Mammary epithelial cell (primary cell): ENCODE data around the gene VPS37D.

Experiments
- EZH2 ChIP-seq: IDR thresholded peaks from 2 replicates; pipeline ENCODE4 v1.6.1; 2012; ENCODE audit warnings: low read length, inconsistent platforms, borderline replicate concordance
- TF ChIP-seq, protein P1 (sequence below), 2 donors: IDR thresholded peaks in 1 of 2; conservative IDR thresholded peaks in 1 of 2; 2 replicates each; pipeline ENCODE4 v1.5.1; 2011 to 2012; ENCODE audit warnings: inconsistent platforms in 2 of 2, low read length in 2 of 2, mild to moderate bottlenecking in 2 of 2, control low read depth in 1 of 2, low read depth in 1 of 2; ENCODE audit not compliant: insufficient read depth in 1 of 2; ENCODE audit errors: extremely low read depth in 1 of 2

DNA sequence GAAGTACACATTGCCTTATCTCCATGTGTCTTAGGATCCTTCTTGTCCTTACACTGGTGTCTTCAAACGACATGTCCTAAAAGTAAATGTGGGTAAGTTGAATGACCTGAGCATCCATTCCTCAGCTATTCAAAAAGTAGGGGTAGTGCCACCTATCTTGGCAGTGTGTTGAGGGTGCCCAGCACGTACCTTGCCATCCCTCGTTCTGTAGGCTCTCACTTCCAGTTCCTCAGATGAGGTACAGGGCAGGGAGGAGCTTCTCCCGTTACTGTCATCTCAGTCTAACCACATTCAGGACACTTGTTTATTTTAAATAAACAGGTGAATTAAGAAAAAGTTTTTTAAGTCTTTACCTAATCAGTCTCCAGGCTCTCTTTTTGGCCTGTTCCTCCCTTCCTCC is 28.7 kb downstream of the VPS37D start:
- TF ChIP-seq, protein P1, sequence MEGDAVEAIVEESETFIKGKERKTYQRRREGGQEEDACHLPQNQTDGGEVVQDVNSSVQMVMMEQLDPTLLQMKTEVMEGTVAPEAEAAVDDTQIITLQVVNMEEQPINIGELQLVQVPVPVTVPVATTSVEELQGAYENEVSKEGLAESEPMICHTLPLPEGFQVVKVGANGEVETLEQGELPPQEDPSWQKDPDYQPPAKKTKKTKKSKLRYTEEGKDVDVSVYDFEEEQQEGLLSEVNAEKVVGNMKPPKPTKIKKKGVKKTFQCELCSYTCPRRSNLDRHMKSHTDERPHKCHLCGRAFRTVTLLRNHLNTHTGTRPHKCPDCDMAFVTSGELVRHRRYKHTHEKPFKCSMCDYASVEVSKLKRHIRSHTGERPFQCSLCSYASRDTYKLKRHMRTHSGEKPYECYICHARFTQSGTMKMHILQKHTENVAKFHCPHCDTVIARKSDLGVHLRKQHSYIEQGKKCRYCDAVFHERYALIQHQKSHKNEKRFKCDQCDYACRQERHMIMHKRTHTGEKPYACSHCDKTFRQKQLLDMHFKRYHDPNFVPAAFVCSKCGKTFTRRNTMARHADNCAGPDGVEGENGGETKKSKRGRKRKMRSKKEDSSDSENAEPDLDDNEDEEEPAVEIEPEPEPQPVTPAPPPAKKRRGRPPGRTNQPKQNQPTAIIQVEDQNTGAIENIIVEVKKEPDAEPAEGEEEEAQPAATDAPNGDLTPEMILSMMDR (conservative IDR thresholded peaks at IDR 0.05 in 1 of 2, IDR thresholded peaks at IDR 0.05 in 1 of 2; ENCODE audit: extremely low read depth in 1 of 2, insufficient read depth in 1 of 2, low read depth in 1 of 2, low read length in 2 of 2) = no peak
- no peak for TF ChIP-seq EZH2
